ENCODE data around the gene SLC22A4.

GRCh38 chr5:132372542-132372941, 78.3 kb downstream of the SLC22A4 start:
- no peak for TF ChIP-seq CEBPB (IDR thresholded peaks at IDR 0.05)
- TF ChIP-seq EP300 (IDR thresholded peaks at IDR 0.05; ENCODE audit: borderline replicate concordance): no peak
- TF ChIP-seq TAF1 (IDR thresholded peaks at IDR 0.05; ENCODE audit: low read depth): no peak
- no peak for TF ChIP-seq ZBTB7A (IDR thresholded peaks at IDR 0.05; ENCODE audit: low read depth)
- TF ChIP-seq USF1 (IDR thresholded peaks at IDR 0.05): no peak
- no peak for TF ChIP-seq MAX (IDR thresholded peaks at IDR 0.05)
- no peak for TF ChIP-seq EGR1 (IDR thresholded peaks at IDR 0.05)
- TF ChIP-seq YY1 (IDR thresholded peaks at IDR 0.05; ENCODE audit: low read depth): no peak
- TF ChIP-seq RAD21 (IDR thresholded peaks at IDR 0.05; ENCODE audit: low read depth): no peak
- no peak for TF ChIP-seq REST (IDR thresholded peaks at IDR 0.05; ENCODE audit: low read depth)

All from Ishikawa (cell line).